NOMO-1 (cell line): ENCODE results near the gene MAML2.

Experiments
- DNase-seq, 2 experiments: peaks; one replicate each; lab custom pipeline; 2025; ENCODE audit not compliant: unreplicated experiment in 2 of 2; lab: John Stamatoyannopoulos, UW

Gene MAML2

GRCh38 chr11:96246718-96247552, 96.1 kb downstream of the MAML2 start:
- DNase-seq = peak; percentile 21 to 62

DNA sequence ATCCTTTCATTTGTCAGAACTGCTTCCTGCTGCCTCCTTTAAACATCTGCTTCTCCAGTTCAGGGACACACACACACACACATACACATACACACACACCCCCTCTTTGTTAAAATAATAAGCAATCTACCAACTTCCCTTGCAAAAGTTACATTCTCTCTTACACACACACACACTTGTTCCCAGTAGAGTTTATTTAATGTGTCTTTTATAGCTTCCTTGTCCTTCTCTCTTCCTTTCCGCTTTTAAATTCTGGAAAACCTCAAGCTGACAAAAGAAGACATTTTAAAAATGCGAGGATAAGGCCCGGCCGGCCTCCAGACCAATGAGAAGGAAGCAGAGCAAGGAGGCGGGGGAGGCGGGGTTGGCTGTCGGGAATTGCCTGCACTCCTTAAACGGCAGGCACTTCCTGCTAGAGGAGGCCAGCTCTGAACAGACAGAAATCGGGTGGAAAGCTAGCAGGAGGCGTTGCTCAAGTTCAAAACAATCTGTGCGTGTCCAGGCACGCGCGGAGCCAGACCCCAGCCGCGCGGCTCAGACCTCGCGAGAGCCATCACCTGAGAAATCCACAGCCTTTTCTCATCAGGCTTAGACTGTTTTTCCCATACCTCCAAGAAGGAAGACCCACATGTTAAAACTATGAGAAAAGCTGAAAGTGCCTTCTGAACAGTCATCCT, 99.9 kb downstream of the MAML2 start:
- DNase-seq = peak; percentile 91 to 92

DNA sequence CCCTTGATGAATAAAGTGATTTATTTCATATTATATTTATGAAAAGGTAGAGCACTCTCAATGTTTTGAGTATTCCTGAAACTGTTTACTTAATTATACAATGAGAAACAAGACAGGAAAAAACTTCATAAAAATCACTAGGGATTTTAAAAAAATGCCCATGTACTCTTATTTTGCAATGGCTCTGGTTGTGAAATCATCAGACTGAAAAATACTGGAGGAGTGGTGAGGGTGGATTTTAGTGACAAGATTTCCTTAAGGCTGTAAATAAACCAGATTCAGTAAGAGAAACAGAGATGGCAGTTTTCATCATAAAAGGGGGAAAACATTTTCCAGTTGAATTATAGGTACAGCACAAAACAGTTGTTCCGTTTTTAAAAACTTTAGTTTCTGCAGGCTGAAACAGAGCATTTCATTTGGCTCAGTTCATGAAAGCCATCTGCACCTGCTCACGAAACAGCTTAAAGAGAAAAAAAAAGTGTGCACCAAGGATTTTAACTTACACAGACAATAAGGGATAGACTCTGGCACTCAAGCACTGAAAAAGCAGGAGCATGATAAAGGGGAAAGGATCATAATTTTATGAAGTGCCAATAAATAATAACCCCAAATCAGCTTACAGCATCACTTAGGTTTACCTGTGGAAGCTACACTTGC, 100.7 kb downstream of the MAML2 start:
- peak in 1 of 2 experiments; percentile 38 for DNase-seq

DNA sequence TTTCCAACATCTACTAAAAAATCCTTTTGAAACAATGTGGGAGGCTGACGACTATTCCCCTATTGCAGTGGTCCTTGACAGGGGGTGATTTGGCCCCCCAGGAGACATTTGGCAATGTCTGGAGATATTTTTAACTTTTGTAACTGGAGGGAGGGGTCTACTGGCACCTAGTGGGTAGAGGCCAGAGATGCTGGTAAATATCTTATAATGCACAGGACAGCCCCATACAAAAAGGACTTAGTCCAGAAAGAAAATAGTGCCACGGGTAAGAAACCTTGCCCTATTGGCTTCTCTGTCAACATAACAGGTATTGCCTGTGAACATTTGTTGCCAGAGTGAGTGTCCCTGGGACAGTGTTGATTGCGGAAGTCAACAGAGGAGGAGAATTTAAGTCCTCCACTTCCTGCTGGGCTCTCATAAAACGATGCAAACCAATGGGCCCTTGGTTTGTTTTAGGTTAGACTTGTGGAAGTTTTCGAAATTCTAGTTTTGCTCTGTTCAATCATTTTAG, 101.6 kb downstream of the MAML2 start:
- DNase-seq = peak in 1 of 2 experiments; percentile 37

GRCh38 chr11:96238563-96239135, 104.3 kb downstream of the MAML2 start:
- DNase-seq = no peak

DNA sequence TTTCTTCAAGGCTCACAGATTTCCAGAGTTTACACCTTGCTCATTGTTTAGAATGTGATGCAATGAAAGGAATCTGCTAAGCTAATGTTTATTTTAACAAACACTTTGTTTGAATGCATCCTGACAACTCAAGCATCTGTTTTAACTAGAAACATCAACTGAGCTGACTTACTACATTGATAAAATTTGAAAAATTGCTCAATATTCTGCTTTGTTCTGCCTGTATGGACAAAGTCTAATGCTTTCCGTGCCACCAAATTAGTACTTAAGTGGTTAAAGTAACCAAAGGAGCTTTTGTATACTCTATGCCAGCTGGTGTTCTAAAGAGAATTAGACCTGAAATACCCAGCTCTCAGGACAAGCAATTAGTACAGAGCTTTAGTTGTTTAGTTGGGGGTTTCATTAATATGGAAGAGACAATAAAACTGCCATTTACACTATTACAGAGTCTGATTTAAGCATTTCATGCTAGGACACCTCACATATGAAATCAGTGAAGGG, 105.2 kb downstream of the MAML2 start:
- no peak for DNase-seq

DNA sequence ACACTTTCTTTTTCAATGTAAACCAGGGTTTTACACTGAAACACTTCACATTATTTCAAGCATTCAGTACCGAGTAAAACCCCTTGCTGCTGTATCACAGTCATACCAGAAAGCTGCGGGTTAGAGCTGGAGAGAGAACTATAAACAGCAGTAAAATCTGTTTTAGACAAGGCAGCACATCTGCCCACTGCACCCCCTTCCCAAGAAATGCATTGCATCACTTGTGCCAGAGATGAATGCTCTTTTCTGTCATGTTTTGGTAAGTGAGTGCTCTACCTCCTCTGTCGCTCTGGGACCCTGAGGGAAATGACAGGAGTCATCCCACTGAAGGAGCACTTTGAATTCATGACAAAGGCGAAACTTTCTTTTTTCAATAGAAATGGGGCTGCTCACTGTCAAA, 107.2 kb downstream of the MAML2 start:
- DNase-seq = no peak

DNA sequence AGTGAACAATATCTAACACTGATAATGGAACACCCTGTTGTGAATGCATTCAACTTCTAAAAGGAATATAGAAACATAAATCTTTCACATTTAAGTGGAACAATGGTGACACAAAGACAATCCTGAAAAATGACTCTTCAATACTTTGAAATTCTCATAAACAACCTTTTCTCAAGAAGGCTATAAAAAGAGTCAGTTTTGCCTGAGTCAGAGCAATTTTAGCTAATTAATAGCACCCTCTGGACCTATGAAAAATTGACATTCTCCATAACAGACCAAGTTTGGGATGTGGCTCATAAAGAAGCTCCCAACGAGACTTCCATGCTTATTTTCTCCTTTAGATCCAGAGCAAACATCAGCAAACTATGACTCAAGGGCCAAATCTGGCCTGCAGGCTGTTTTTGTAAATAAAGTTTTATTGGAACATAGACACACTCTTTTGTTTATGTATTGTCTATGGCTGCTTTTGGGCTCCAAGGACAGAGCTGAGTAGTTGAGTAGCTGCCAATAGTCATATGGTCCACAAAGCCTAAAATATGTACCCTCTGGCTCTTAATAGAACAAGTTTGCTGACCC, 108.0 kb downstream of the MAML2 start:
- DNase-seq = no peak

DNA sequence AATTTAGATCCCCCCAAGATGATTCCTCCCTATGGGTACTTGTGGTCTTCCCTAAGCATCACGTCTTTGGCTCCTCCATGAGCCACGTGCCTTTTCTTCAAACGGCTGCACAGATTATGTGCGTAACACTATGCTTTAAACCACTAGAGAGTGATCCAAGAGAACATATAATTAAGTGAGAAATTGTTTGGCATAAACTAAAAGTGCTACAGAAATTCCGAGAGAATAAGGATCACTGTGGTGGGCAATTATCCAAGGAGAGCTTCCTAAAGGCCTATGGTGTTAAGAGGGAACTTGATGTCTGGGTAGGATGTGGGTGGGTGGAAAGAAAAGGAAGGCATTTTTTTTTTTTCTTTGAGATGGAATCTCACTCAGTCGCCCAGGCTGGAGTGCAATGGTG, 110.9 kb downstream of the MAML2 start:
- no peak for DNase-seq

DNA sequence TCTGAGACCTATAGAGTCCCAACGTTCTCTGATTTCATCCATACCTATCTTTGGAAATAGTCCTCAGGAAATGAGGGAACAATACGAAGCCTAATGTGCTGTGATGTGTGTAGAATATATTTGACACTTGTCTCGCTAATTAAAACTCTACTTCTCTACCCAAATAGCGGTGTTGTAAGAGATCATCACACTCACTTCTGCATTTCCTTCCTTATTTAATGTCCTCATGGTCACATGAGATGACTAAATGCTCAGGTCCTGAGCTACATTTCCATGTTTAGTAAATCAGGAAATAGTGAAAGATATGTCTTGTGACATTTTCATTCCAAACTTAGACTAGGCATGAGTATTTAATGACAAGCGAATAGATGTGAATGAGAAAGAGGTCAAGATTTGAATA, 112.3 kb downstream of the MAML2 start:
- peak; percentile 54 to 94 for DNase-seq

DNA sequence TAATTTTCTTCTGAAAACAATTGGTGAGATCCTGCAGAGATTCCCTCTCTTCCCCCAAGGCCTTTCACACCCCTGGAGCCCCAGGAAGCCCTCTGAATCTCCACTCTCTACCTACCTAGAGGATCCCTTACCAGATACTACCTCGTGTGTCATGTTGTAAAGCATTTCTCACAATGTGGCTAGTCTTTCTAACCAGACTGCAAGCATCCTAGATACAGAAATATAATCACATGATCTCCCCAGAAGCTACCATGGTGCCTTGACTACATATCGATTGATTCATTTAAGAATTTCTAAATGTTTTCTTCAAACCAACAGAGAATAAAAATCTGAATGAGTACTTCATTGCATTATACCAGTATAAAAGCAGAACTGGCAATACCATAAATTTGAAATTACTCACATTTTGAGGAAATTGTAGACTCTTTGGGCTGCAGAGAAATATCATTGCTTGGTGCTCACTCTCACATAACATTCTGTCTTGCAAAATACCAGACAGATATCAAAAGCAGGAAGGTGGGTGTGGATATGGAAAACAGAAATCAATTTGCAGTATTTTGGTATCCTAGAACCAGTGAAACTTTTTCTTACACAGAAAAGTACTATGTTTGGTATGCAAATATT, 113.5 kb downstream of the MAML2 start:
- peak; percentile 34 to 67 for DNase-seq

DNA sequence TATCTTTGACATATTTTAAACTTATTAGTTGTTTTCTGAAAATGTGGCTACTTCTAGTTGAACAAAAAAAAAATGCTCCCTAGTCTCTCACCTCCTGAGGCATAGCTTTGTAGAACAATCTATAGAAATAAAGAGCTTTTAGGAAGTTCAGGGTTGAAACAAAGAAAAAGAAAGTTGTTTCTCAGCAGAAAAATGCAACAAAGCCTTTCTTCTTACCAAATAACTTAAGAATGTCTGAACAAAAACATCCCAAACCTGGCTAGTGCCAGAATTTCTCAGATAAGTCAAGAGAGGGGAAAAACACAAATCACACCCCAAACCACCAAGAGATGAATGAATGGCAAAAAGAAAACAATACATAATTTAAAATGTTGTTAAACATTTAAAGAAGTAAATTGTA, 114.1 kb downstream of the MAML2 start:
- no peak for DNase-seq

GRCh38 chr11:96228473-96228891, 114.5 kb downstream of the MAML2 start:
- no peak for DNase-seq

GRCh38 chr11:96227244-96227643, 115.8 kb downstream of the MAML2 start:
- no peak for DNase-seq

GRCh38 chr11:96223083-96223482, 119.9 kb downstream of the MAML2 start:
- no peak for DNase-seq

- DNase-seq = no peak
Observed at GRCh38 chr11:96222102-96222501, 120.9 kb downstream of the MAML2 start.

- DNase-seq = no peak
Observed at GRCh38 chr11:96221244-96222070, 121.5 kb downstream of the MAML2 start.

- peak; percentile 56 to 77 for DNase-seq
Observed at GRCh38 chr11:96219981-96220623, 122.9 kb downstream of the MAML2 start.

- no peak for DNase-seq
Observed at GRCh38 chr11:96218901-96219300, 124.1 kb downstream of the MAML2 start.
